PC-3 (cell line): ENCODE data around the gene TOMM20. TPM values are rescaled to one million over a fixed set of nuclear protein-coding genes. Genes with fewer than 3 reads are reported as not detected.
A peak's percentile ranks its signal among the peaks of the same experiment; 100 is the strongest.

Experiments
- ATAC-seq: fragments of 200-7000 bp; cut with Tn5 transposase; 2 replicates; pipeline ENCODE4 v1.9.1; 2020; ENCODE audit warnings: mild to moderate bottlenecking, moderate library complexity
- BruUV-seq: library from RNA; stranded (reverse); fragments of 400-500 nt; replicated peaks from 2 replicates; lab custom pipeline; 2021; lab: Mats Ljungman, UMichigan
- CTCF ChIA-PET: fragments of 300-600 bp; sonication (Branson Sonifier 250); formaldehyde crosslinking; loops from one replicate; lab custom pipeline; 2022; ENCODE audit warnings: antibody characterized with exemption; lab: Charles Lee
- POLR2A ChIA-PET: fragments of 300-600 bp; sonication (Branson Sonifier 250); formaldehyde crosslinking; loops from one replicate; lab custom pipeline; 2022; ENCODE audit warnings: antibody characterized with exemption; ENCODE audit not compliant: unreplicated experiment; lab: Charles Lee
- DNase-seq: peaks from one replicate; pipeline ENCODE4 v3.0.0-alpha.2; 2015
- H2AFZ ChIP-seq: fragments of 300-600 bp; sonication (generic); 2 replicates; pipeline ENCODE4 v1.6.0; 2016; ENCODE audit warnings: antibody characterized with exemption, low read length
- H3F3A ChIP-seq: fragments of 300-600 bp; sonication (generic); one replicate; pipeline ENCODE4 v1.6.0; 2017; ENCODE audit warnings: antibody characterized with exemption, low read length, control low read depth, mild to moderate bottlenecking; ENCODE audit not compliant: unreplicated experiment
- H3K27ac ChIP-seq: fragments of 300-600 bp; sonication (generic); 2 replicates; pipeline ENCODE4 v1.5.1; 2016; ENCODE audit warnings: mild to moderate bottlenecking, low read length
- H3K27me3 ChIP-seq: fragments of 300-600 bp; sonication (generic); 2 replicates; pipeline ENCODE4 v1.6.1; 2016; ENCODE audit warnings: low read length, mixed read lengths
- H3K36me3 ChIP-seq: fragments of 300-600 bp; sonication (generic); 2 replicates; pipeline ENCODE4 v1.6.1; 2016; ENCODE audit warnings: low read depth, mixed run types, low read length, mixed read lengths
- H3K4me1 ChIP-seq: fragments of 300-600 bp; sonication (generic); 2 replicates; pipeline ENCODE4 v1.5.1; 2016; ENCODE audit warnings: low read length; ENCODE audit not compliant: insufficient read depth
- H3K4me2 ChIP-seq: fragments of 300-600 bp; sonication (generic); 2 replicates; pipeline ENCODE4 v1.6.0; 2016; ENCODE audit warnings: low read length
- H3K4me3 ChIP-seq: fragments of 300-600 bp; sonication (generic); 2 replicates; pipeline ENCODE4 v1.5.1; 2016; ENCODE audit warnings: mild to moderate bottlenecking, low read length, mixed read lengths
- H3K79me2 ChIP-seq: fragments of 300-600 bp; sonication (generic); 2 replicates; pipeline ENCODE4 v1.6.1; 2017; ENCODE audit warnings: low read length, mixed read lengths
- H3K9ac ChIP-seq: fragments of 300-600 bp; sonication (generic); 2 replicates; pipeline ENCODE4 v1.6.0; 2016; ENCODE audit warnings: mild to moderate bottlenecking, low read length
- H3K9me2 ChIP-seq: fragments of 300-600 bp; sonication (generic); replicated peaks from 2 replicates; pipeline ENCODE4 v1.6.1; 2016; ENCODE audit warnings: mixed run types, low read length, mixed read lengths
- H3K9me3 ChIP-seq: fragments of 300-600 bp; sonication (generic); 2 replicates; pipeline ENCODE4 v1.6.1; 2016; ENCODE audit warnings: low read length, mixed read lengths
- H4K20me1 ChIP-seq: fragments of 300-600 bp; sonication (generic); 2 replicates; pipeline ENCODE4 v1.6.1; 2016; ENCODE audit warnings: low read length, mixed read lengths
- EZH2 ChIP-seq: fragments of 300-600 bp; sonication (generic); IDR thresholded peaks from one replicate; pipeline ENCODE4 v1.6.1; 2017; ENCODE audit warnings: antibody characterized with exemption, mild to moderate bottlenecking, low read length; ENCODE audit not compliant: unreplicated experiment
- EZH2phosphoT487 ChIP-seq: fragments of 300-600 bp; sonication (generic); IDR thresholded peaks from 2 replicates; pipeline ENCODE4 v1.6.1; 2018; ENCODE audit warnings: mild to moderate bottlenecking, antibody characterized with exemption, low read length, borderline replicate concordance
- intact Hi-C: fragments of 100-400 bp; cut with micrococcal nuclease; formaldehyde crosslinking; loops from 2 replicates; pipeline ENCODE4 v1.9.0; 2023
- total RNA-seq: library from RNA; depleted of rRNA; stranded (reverse); fragments of >200 nt; gene quantifications from 2 replicates; pipeline ENCODE4 v1.2.3, GENCODE V29; 2014
- TF ChIP-seq, protein P1 (sequence below): fragments of 300-600 bp; sonication (generic); conservative IDR thresholded peaks from 2 replicates; pipeline ENCODE4 v1.5.1; 2017; ENCODE audit warnings: antibody characterized with exemption, low read depth, mild to moderate bottlenecking, low read length

The TOMM20 gene
- total RNA-seq, 1 experiment from 2014 or later = 48.0 TPM

DNA sequence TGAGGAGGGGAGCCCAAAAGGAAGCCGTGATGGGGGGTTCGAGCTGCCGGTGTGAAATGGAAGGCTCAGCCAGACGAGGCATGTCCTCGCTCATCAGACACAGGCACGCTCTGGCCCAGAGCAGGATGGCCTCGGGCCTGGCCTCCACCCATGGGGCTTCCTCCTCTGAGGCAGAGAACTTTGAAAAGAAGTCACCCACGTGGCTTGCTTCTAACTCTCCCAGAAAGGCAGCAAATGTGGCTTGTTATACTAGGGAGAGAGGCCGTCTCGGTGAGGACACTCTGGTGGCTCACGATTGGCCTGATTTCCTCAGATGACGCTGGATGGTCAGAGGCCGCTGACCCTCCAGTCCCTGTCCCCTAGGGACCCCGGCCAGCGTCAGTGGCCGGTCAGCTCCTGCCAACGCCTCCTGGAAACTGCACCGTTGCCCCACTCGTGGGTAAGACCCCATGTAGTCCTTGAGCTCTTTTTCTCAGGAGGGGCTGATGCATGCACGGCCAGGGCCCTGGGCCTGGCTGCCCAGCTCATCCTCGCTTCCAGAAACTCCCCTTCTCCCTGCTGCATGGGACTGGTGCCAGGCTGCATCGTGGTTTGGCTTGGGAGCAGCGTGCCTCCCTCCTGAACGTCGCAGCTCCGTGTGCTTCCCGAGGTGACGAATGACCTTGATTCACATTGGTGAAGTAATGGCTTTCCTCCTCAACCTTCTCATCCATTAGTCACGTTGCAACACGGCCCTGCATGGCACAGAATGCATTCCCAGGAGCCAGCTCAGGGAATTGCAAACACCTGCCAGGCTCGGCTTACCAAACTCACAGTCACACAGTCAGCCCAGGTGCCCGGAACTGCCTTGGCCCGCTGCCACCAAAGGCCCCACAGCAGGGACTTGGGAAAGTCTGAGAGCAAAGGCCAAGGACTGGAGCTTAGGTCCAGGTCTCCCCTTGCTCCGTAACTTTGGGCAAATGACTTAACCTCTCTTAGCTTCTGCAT, 58.8 kb downstream of the TOMM20 start:
- H3K9ac ChIP-seq = peak overlapping the region; percentile 97
- H3K36me3 ChIP-seq = no peaks in the 10 kb centered on the region
- BruUV-seq = no TSS peak
- no peaks in the 10 kb centered on the region for H3F3A ChIP-seq
- DNase-seq (peak; percentile 95), ATAC-seq (peak; percentile 8)
- ChIA-PET CTCF (no interaction called here), POLR2A (interaction anchor here (0.6 to 1.4 kb wide), 6 partner anchors 58 to 464 kb away, joined by 3 to 6 read pairs (median 4); no protein-coding TSS in a partner anchor)
- TF ChIP-seq EZH2phosphoT487 (no peak), EZH2 (no peak)
- TF ChIP-seq, protein P1, sequence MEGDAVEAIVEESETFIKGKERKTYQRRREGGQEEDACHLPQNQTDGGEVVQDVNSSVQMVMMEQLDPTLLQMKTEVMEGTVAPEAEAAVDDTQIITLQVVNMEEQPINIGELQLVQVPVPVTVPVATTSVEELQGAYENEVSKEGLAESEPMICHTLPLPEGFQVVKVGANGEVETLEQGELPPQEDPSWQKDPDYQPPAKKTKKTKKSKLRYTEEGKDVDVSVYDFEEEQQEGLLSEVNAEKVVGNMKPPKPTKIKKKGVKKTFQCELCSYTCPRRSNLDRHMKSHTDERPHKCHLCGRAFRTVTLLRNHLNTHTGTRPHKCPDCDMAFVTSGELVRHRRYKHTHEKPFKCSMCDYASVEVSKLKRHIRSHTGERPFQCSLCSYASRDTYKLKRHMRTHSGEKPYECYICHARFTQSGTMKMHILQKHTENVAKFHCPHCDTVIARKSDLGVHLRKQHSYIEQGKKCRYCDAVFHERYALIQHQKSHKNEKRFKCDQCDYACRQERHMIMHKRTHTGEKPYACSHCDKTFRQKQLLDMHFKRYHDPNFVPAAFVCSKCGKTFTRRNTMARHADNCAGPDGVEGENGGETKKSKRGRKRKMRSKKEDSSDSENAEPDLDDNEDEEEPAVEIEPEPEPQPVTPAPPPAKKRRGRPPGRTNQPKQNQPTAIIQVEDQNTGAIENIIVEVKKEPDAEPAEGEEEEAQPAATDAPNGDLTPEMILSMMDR = no peak
- no peaks in the 10 kb centered on the region for H4K20me1 ChIP-seq
- no peaks in the 10 kb centered on the region for H3K27me3 ChIP-seq
- intact Hi-C loops = no loop called here
- no peaks in the 10 kb centered on the region for H3K9me3 ChIP-seq
- no peaks in the 10 kb centered on the region for H3K9me2 ChIP-seq
- H3K4me3 ChIP-seq = no peak overlapping the region
- H3K79me2 ChIP-seq = peaks cover 4% of the 10 kb centered on the region; the same call in 1 of the 2 replicates
- peaks cover 69% of the 10 kb centered on the region for H3K4me1 ChIP-seq
- no peak overlapping the region for H2AFZ ChIP-seq
- peak overlapping the region; percentile 78 for H3K4me2 ChIP-seq
- peak overlapping the region; percentile 100 for H3K27ac ChIP-seq

DNA sequence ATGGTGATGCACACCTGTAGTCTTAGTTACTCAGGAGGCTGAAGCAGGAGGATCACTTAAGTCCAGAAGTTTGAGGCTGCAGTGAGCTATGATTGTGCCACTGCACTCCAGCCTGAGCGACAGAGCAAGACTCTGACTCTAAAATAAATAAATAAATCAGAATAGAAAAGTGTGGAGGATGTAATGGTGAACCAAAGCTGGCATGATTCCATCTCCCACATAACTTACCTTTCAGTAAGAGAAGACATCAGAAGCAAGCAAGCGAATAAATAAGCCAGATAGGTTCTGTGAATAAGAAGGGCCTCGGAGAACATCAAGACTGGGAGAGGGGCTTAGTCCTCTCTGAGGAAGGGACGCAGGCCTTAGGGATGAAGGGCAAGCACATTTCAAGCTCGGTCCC, 59.5 kb downstream of the TOMM20 start:
- ChIA-PET POLR2A (no interaction called here), CTCF (no interaction called here)
- Histone ChIP-seq H3K9me2 (no peaks in the 10 kb centered on the region), H3K9ac (peak overlapping the region; percentile 97), H3K4me1 (peaks cover 62% of the 10 kb centered on the region), H3K36me3 (no peaks in the 10 kb centered on the region), H4K20me1 (no peaks in the 10 kb centered on the region), H3K9me3 (no peaks in the 10 kb centered on the region), H3K79me2 (peaks cover 4% of the 10 kb centered on the region; the same call in 1 of the 2 replicates), H3K4me2 (peak overlapping the region; percentile 78; the same call in 1 of the 2 replicates), H3K27ac (peak overlapping the region; percentile 100), H3K27me3 (no peaks in the 10 kb centered on the region), H3K4me3 (no peak overlapping the region), H2AFZ (no peak overlapping the region), H3F3A (no peaks in the 10 kb centered on the region)
- intact Hi-C loops = no loop called here
- DNase-seq = no peak
- no TSS peak for BruUV-seq
- no peak for ATAC-seq
- TF ChIP-seq, protein P1 = no peak
- TF ChIP-seq EZH2 = no peak
- no peak for TF ChIP-seq EZH2phosphoT487
